Hepatocyte (in vitro differentiated cells): ENCODE results near the gene TRAF2.

Experiments used
- EZH2 ChIP-seq: fragments of 200-600 bp; sonication (generic); IDR thresholded peaks from 2 replicates; pipeline ENCODE4 v1.6.1; 2016; ENCODE audit warnings: antibody characterized with exemption, mild to moderate bottlenecking, borderline replicate concordance
- EZH2phosphoT487 ChIP-seq: fragments of 200-600 bp; sonication (generic); IDR thresholded peaks from one replicate; pipeline ENCODE4 v1.6.1; 2018; ENCODE audit warnings: antibody characterized with exemption, mild to moderate bottlenecking, low read depth, moderate library complexity; ENCODE audit not compliant: unreplicated experiment, severe bottlenecking
- TF ChIP-seq, protein P1 (sequence below): fragments of 200-600 bp; sonication (generic); IDR thresholded peaks from 2 replicates; pipeline ENCODE4 v1.5.1; 2016; ENCODE audit warnings: antibody characterized with exemption, mild to moderate bottlenecking; ENCODE audit not compliant: poor library complexity

DNA sequence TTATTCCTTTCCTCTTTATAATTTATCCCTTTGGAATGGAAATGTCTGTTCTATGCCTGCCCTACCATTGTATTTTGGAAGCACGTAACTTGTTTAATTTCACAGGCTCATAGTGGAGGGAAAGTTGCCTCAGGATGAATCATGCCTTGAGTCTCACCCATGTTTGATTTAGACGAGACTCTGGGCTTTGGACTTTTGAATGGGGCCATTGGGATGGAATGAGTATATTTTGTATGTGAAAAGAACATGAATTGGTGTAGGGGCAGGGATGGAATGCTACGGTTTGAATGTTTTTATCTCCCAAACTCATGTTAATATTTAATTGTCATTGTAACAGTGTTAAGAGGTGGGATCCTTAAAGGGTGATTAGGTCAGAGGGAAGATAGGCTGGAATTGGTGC is 48.0 kb downstream of the TRAF2 start:
- TF ChIP-seq, protein P1, sequence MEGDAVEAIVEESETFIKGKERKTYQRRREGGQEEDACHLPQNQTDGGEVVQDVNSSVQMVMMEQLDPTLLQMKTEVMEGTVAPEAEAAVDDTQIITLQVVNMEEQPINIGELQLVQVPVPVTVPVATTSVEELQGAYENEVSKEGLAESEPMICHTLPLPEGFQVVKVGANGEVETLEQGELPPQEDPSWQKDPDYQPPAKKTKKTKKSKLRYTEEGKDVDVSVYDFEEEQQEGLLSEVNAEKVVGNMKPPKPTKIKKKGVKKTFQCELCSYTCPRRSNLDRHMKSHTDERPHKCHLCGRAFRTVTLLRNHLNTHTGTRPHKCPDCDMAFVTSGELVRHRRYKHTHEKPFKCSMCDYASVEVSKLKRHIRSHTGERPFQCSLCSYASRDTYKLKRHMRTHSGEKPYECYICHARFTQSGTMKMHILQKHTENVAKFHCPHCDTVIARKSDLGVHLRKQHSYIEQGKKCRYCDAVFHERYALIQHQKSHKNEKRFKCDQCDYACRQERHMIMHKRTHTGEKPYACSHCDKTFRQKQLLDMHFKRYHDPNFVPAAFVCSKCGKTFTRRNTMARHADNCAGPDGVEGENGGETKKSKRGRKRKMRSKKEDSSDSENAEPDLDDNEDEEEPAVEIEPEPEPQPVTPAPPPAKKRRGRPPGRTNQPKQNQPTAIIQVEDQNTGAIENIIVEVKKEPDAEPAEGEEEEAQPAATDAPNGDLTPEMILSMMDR: no peak
- TF ChIP-seq EZH2phosphoT487 (no peak), EZH2 (no peak)
